HepG2 (cell line): ENCODE measurements around the gene COASY. TPM values are rescaled to one million over a fixed set of nuclear protein-coding genes. Genes with fewer than 3 reads are reported as not detected.

Experiments used
- HDAC1 ChIP-seq: sonication (generic); formaldehyde crosslinking; IDR thresholded peaks from 2 replicates; pipeline ENCODE4 v1.5.1; 2020; ENCODE audit warnings: mild to moderate bottlenecking, missing genetic modification reagents
- NKX3-1 ChIP-seq: sonication (generic); formaldehyde crosslinking; IDR thresholded peaks from 2 replicates; pipeline ENCODE4 v1.5.0; 2020; ENCODE audit warnings: missing genetic modification reagents
- PITX1 ChIP-seq: sonication (generic); formaldehyde crosslinking; IDR thresholded peaks from 2 replicates; pipeline ENCODE4 v1.5.1; 2020; ENCODE audit warnings: mild to moderate bottlenecking, missing genetic modification reagents
- TBX3 ChIP-seq: fragments of 450-650 bp; IDR thresholded peaks from 2 replicates; pipeline ENCODE4 v1.6.1; 2017; ENCODE audit warnings: antibody characterized with exemption, mild to moderate bottlenecking, inconsistent platforms, borderline replicate concordance
- ZFP37 ChIP-seq: sonication (generic); formaldehyde crosslinking; IDR thresholded peaks from 2 replicates; pipeline ENCODE4 v1.4.0; 2020; ENCODE audit warnings: missing genetic modification reagents, borderline replicate concordance
- ZNF274 ChIP-seq: sonication (generic); formaldehyde crosslinking; IDR thresholded peaks from 2 replicates; pipeline ENCODE4 v1.5.1; 2020; ENCODE audit warnings: mild to moderate bottlenecking, missing genetic modification reagents
- ZNF33B ChIP-seq: sonication (generic); formaldehyde crosslinking; IDR thresholded peaks from 2 replicates; pipeline ENCODE4 v1.5.1; 2020; ENCODE audit warnings: mild to moderate bottlenecking, missing genetic modification reagents
- ZNF619 ChIP-seq: sonication (generic); formaldehyde crosslinking; IDR thresholded peaks from 2 replicates; pipeline ENCODE4 v1.4.0; 2020; ENCODE audit warnings: mild to moderate bottlenecking, missing genetic modification reagents
- ZNF777 ChIP-seq: sonication (generic); formaldehyde crosslinking; IDR thresholded peaks from 2 replicates; pipeline ENCODE4 v1.4.0; 2020; ENCODE audit warnings: missing genetic modification reagents
- polyA plus RNA-seq, 8 experiments: library from polyadenylated mRNA; depleted of rRNA in 3 of 8; stranded (reverse) in 7 of 8; unstranded in 1 of 8; fragments of >200 nt; fragmentation: Illumina TruSeq in 4 of 8; extraction: Trizol in 4 of 8; gene quantifications; 2 replicates each; pipeline versions ENCODE4 v1.2.1 to v1.2.3, GENCODE V29; 2011 to 2016; ENCODE audit warnings: low read depth in 4 of 8, missing spikeins in 1 of 8, mixed read lengths in 1 of 8; ENCODE audit not compliant: insufficient read depth in 1 of 8
- total RNA-seq, 5 experiments: library from RNA; depleted of rRNA; stranded (reverse); fragments of >200 nt; fragmentation: Illumina TruSeq; extraction: Trizol; gene quantifications; 2 replicates each; pipeline ENCODE4 v1.2.3, GENCODE V29; 2016; ENCODE audit warnings: low read depth in 1 of 5
- TF ChIP-seq, protein P1 (sequence below): sonication (generic); formaldehyde crosslinking; IDR thresholded peaks from 2 replicates; pipeline ENCODE4 v1.5.0; 2020; ENCODE audit warnings: mild to moderate bottlenecking, missing genetic modification reagents
- TF ChIP-seq, protein P2 (sequence below): sonication (generic); formaldehyde crosslinking; conservative IDR thresholded peaks from 2 replicates; pipeline ENCODE4 v1.8.0; 2022; ENCODE audit warnings: low read depth, missing genetic modification reagents
- TF ChIP-seq, protein P3 (sequence below): sonication (generic); formaldehyde crosslinking; IDR thresholded peaks from 2 replicates; pipeline ENCODE4 v1.8.0; 2022; ENCODE audit warnings: missing genetic modification reagents, mild to moderate bottlenecking, inconsistent platforms, borderline replicate concordance

COASY gene
- total and polyA plus RNA-seq, 2 of the 13 experiments (the other 11 are each of a cell fraction or from before 2014, with no cell fraction given), result 90.7 to 125 TPM

DNA sequence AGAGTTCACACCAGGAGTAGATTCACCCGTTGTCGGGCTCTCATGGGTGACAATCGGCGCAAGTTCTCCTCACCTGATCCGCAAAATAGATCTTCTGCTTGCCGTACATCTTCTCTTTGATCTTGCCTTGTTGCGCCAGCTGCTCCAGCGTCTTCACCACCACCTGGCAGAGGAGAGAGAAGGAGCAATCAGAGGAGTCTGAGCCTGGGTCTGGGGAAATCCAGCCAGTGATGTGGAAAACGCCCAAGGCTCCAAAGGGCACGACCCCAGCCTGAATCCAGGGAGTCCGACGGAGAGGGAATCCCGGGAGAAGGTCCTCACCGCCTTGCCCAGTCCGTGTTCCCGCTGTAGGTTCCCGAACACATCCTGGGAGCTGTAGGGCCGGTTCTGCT, 15.2 kb downstream of the COASY start (continued):
- TF ChIP-seq, protein P1, sequence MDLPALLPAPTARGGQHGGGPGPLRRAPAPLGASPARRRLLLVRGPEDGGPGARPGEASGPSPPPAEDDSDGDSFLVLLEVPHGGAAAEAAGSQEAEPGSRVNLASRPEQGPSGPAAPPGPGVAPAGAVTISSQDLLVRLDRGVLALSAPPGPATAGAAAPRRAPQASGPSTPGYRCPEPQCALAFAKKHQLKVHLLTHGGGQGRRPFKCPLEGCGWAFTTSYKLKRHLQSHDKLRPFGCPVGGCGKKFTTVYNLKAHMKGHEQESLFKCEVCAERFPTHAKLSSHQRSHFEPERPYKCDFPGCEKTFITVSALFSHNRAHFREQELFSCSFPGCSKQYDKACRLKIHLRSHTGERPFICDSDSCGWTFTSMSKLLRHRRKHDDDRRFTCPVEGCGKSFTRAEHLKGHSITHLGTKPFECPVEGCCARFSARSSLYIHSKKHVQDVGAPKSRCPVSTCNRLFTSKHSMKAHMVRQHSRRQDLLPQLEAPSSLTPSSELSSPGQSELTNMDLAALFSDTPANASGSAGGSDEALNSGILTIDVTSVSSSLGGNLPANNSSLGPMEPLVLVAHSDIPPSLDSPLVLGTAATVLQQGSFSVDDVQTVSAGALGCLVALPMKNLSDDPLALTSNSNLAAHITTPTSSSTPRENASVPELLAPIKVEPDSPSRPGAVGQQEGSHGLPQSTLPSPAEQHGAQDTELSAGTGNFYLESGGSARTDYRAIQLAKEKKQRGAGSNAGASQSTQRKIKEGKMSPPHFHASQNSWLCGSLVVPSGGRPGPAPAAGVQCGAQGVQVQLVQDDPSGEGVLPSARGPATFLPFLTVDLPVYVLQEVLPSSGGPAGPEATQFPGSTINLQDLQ (CRISPR knock-in tag), result 0 out of 2 replicates have a peak, but pooled peaks have one; percentile 47
- peak; percentile 35; the same call in 1 of the 2 replicates for TF ChIP-seq ZFP37
- 0 out of 2 replicates have a peak, but pooled peaks have one; percentile 12 for TF ChIP-seq ZNF777 (CRISPR knock-in tag)
- TF ChIP-seq, protein P2, sequence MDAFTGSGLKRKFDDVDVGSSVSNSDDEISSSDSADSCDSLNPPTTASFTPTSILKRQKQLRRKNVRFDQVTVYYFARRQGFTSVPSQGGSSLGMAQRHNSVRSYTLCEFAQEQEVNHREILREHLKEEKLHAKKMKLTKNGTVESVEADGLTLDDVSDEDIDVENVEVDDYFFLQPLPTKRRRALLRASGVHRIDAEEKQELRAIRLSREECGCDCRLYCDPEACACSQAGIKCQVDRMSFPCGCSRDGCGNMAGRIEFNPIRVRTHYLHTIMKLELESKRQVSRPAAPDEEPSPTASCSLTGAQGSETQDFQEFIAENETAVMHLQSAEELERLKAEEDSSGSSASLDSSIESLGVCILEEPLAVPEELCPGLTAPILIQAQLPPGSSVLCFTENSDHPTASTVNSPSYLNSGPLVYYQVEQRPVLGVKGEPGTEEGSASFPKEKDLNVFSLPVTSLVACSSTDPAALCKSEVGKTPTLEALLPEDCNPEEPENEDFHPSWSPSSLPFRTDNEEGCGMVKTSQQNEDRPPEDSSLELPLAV, result no peak
- TF ChIP-seq ZNF274 (CRISPR knock-in tag), result no peak
- no peak for TF ChIP-seq HDAC1
- TF ChIP-seq ZNF619 (CRISPR knock-in tag), result no peak
- TF ChIP-seq ZNF33B (CRISPR knock-in tag), result no peak
- TF ChIP-seq, protein P3, sequence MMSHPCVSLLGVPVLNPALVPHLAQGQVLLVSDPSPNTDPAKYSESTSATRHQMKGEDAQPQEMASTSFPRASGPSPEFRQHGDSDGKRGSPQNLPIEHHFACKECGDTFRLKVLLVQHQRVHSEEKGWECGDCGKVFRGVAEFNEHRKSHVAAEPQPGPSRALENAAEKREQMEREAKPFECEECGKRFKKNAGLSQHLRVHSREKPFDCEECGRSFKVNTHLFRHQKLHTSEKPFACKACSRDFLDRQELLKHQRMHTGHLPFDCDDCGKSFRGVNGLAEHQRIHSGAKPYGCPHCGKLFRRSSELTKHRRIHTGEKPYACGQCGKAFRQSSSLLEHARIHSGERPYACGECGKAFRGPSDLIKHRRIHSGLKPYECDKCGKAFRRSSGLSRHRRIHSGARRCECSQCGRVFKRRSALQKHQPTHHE, result no peak
- TF ChIP-seq TBX3, result no peak
- no peak for TF ChIP-seq NKX3-1 (CRISPR knock-in tag)
- no peak for TF ChIP-seq PITX1 (CRISPR knock-in tag)
